Mesangial cell (primary cell): ENCODE data around the gene PLAGL1. TPM values are rescaled to one million over a fixed set of nuclear protein-coding genes. Genes with fewer than 3 reads are reported as not detected.

Experiments used
- total RNA-seq: library from RNA; depleted of rRNA; stranded (reverse); fragments of >200 nt; gene quantifications from 2 replicates; pipeline ENCODE4 v1.2.3, GENCODE V29; 2015

The PLAGL1 gene, protein sequence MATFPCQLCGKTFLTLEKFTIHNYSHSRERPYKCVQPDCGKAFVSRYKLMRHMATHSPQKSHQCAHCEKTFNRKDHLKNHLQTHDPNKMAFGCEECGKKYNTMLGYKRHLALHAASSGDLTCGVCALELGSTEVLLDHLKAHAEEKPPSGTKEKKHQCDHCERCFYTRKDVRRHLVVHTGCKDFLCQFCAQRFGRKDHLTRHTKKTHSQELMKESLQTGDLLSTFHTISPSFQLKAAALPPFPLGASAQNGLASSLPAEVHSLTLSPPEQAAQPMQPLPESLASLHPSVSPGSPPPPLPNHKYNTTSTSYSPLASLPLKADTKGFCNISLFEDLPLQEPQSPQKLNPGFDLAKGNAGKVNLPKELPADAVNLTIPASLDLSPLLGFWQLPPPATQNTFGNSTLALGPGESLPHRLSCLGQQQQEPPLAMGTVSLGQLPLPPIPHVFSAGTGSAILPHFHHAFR
- 10.9 and 15.2 TPM in 2 replicates for total RNA-seq

DNA sequence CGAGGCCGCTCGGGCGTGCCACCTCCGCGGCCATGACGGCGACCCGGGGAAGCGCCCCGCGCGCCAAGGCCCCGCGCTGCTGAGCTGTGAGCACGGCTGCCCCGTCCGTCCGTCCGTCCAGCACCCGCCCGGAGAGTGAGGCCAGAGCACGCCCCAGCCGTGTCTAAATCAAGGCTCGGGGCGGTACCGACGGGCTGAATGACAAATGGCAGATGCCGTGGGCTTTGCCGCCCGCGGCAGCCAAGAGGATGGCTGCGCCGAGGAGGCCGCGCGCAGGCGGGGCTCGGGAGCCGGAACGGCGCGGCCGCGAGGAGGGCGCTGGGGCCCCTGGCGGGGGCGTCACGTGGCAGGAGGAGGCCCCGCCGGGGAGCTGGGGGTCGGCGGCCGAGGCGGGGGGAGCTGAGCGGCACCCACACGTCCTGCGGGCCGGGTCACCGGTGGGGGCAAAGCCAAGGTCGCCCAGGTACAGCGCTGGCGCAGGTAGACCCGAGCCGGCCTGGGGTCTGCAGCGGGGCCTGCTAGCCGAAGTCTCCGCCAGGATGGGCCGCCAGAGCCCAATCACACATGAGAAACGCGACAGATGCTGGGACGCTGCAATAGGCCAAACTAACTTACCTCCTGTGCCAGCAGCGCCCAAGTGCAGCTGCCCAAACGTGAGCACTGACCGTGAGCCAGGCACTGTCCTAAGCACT lies at the start of gene PLAGL1:
TSS of gene PLAGL1 (minus strand) at position 140 of the 692 bp plus-strand sequence. CDS start 60,123 bp downstream, outside the sequence.

Other genes with a start within 250 kb of the PLAGL1 start
- 4.6 and 12.2 TPM in 2 replicates for gene LTV1, start 164.9 kb downstream of the PLAGL1 start, total RNA-seq
- not detected in 2 replicates for gene ZC2HC1B, start 143.8 kb downstream of the PLAGL1 start, total RNA-seq
- gene SF3B5, start 87.3 kb upstream of the PLAGL1 start, total RNA-seq = 207 and 280 TPM in 2 replicates
- gene STX11, start 142.3 kb upstream of the PLAGL1 start, total RNA-seq = 1.6 TPM in 2 replicates